ENCODE results near the gene PMPCA. TPM values are rescaled to one million over a fixed set of nuclear protein-coding genes. Genes with fewer than 3 reads are reported as not detected.

Gene PMPCA
- total and polyA plus RNA-seq, 4 donors = 27.0 to 75.6 (median 41.6) TPM

GRCh38 chr9:136421791-136422190, 11.3 kb downstream of the PMPCA start:
- Histone ChIP-seq H3K9me3 (ENCODE audit: control insufficient read depth in 4 of 4, low read length in 3 of 4) (no peaks in the 10 kb centered on the region), H3K27me3 (ENCODE audit: control insufficient read depth in 4 of 4, insufficient read depth in 4 of 4, low read length in 3 of 4) (no peaks in the 10 kb centered on the region), H3K36me3 (ENCODE audit: control insufficient read depth in 4 of 4, insufficient read depth in 3 of 4, low read depth in 1 of 4, low read length in 3 of 4) (peaks cover 18 to 68% (median 40%) of the 10 kb centered on the region in 4 donors), H3K27ac (ENCODE audit: low read depth in 1 of 2, low read length in 2 of 2) (no peak overlapping the region), H3K9ac (ENCODE audit: low read depth in 1 of 2, low read length in 2 of 2) (no peak overlapping the region), H3K4me1 (ENCODE audit: control insufficient read depth in 4 of 4, insufficient read depth in 4 of 4, low read length in 3 of 4) (peaks cover 2 to 13% (median 7%) of the 10 kb centered on the region in 4 donors), H3K4me3 (ENCODE audit: low read depth in 1 of 3, low read length in 3 of 3) (no peak overlapping the region)
- TF ChIP-seq, protein P1, sequence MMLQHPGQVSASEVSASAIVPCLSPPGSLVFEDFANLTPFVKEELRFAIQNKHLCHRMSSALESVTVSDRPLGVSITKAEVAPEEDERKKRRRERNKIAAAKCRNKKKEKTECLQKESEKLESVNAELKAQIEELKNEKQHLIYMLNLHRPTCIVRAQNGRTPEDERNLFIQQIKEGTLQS (IDR thresholded peaks at IDR 0.05) = no peak
- no peak for TF ChIP-seq NR2F2 (IDR thresholded peaks at IDR 0.05)
- TF ChIP-seq TAF1 (conservative IDR thresholded peaks at IDR 0.05) = no peak
- TF ChIP-seq, protein P2, sequence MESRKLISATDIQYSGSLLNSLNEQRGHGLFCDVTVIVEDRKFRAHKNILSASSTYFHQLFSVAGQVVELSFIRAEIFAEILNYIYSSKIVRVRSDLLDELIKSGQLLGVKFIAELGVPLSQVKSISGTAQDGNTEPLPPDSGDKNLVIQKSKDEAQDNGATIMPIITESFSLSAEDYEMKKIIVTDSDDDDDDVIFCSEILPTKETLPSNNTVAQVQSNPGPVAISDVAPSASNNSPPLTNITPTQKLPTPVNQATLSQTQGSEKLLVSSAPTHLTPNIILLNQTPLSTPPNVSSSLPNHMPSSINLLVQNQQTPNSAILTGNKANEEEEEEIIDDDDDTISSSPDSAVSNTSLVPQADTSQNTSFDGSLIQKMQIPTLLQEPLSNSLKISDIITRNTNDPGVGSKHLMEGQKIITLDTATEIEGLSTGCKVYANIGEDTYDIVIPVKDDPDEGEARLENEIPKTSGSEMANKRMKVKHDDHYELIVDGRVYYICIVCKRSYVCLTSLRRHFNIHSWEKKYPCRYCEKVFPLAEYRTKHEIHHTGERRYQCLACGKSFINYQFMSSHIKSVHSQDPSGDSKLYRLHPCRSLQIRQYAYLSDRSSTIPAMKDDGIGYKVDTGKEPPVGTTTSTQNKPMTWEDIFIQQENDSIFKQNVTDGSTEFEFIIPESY (IDR thresholded peaks at IDR 0.05) = no peak
- TF ChIP-seq HNF4G (IDR thresholded peaks at IDR 0.05) = no peak
- TF ChIP-seq, protein P3, sequence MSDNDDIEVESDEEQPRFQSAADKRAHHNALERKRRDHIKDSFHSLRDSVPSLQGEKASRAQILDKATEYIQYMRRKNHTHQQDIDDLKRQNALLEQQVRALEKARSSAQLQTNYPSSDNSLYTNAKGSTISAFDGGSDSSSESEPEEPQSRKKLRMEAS (IDR thresholded peaks at IDR 0.05) = no peak
- no peak for TF ChIP-seq JUND (IDR thresholded peaks at IDR 0.05)
- TF ChIP-seq GABPA (IDR thresholded peaks at IDR 0.05 in 1 of 2, conservative IDR thresholded peaks at IDR 0.05 in 1 of 2) = no peak
- TF ChIP-seq FOXA2 (IDR thresholded peaks at IDR 0.05) = no peak
- no peak for TF ChIP-seq RAD21 (IDR thresholded peaks at IDR 0.05)
- TF ChIP-seq SP1 (IDR thresholded peaks at IDR 0.05) = no peak
- no peak for TF ChIP-seq YY1 (IDR thresholded peaks at IDR 0.05)
- no peak for TF ChIP-seq HNF4A (conservative IDR thresholded peaks at IDR 0.05)
- no peak for TF ChIP-seq FOXA1 (IDR thresholded peaks at IDR 0.05)
- no peak for TF ChIP-seq EGR1 (IDR thresholded peaks at IDR 0.05; ENCODE audit: low read depth in 2 of 2)
- WGBS = 94% methylated on average over 21 of the region's 21 CpGs
- no peak for DNase-seq (ENCODE audit: low spot score)

DNA sequence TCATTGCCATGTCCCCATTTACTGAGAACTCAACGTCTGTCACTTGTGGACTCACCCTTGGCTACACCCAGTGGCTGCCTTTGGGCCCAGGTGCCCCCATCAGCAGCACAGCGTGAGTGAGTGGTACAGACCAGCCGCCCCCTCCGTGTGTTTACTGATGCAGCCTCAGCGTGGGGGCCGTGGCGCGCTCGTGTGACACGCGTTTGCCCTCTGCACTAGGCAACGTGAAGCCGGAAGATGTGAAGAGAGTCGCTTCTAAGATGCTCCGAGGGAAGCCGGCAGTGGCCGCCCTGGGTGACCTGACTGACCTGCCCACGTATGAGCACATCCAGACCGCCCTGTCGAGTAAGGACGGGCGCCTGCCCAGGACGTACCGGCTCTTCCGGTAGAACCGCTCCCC, 12.4 kb downstream of the PMPCA start:
- no peak overlapping the region for H3K4me3 ChIP-seq (ENCODE audit: low read depth in 1 of 3, low read length in 3 of 3)
- WGBS = 97% methylated on average over 26 of the region's 26 CpGs
- no peaks in the 10 kb centered on the region for H3K9me3 ChIP-seq (ENCODE audit: control insufficient read depth in 4 of 4, low read length in 3 of 4)
- no peak overlapping the region for H3K27ac ChIP-seq (ENCODE audit: low read depth in 1 of 2, low read length in 2 of 2)
- no peaks in the 10 kb centered on the region for H3K27me3 ChIP-seq (ENCODE audit: control insufficient read depth in 4 of 4, insufficient read depth in 4 of 4, low read length in 3 of 4)
- H3K36me3 ChIP-seq (ENCODE audit: control insufficient read depth in 4 of 4, insufficient read depth in 3 of 4, low read depth in 1 of 4, low read length in 3 of 4) = peaks cover 18 to 62% (median 37%) of the 10 kb centered on the region in 4 donors
- TF ChIP-seq NR2F2 (IDR thresholded peaks at IDR 0.05) = no peak
- TF ChIP-seq GABPA (IDR thresholded peaks at IDR 0.05 in 1 of 2, conservative IDR thresholded peaks at IDR 0.05 in 1 of 2) = no peak
- TF ChIP-seq FOXA2 (IDR thresholded peaks at IDR 0.05) = no peak
- TF ChIP-seq EGR1 (IDR thresholded peaks at IDR 0.05; ENCODE audit: low read depth in 2 of 2) = no peak
- TF ChIP-seq HNF4G (IDR thresholded peaks at IDR 0.05) = no peak
- no peak for TF ChIP-seq TAF1 (conservative IDR thresholded peaks at IDR 0.05)
- no peak for TF ChIP-seq RAD21 (IDR thresholded peaks at IDR 0.05)
- TF ChIP-seq SP1 (IDR thresholded peaks at IDR 0.05) = no peak
- TF ChIP-seq REST (IDR thresholded peaks at IDR 0.05) = no peak
- TF ChIP-seq YY1 (IDR thresholded peaks at IDR 0.05) = no peak
- TF ChIP-seq, protein P2 (IDR thresholded peaks at IDR 0.05) = no peak
- TF ChIP-seq, protein P1 (IDR thresholded peaks at IDR 0.05) = no peak
- TF ChIP-seq HNF4A (conservative IDR thresholded peaks at IDR 0.05) = no peak
- TF ChIP-seq, protein P3 (IDR thresholded peaks at IDR 0.05) = no peak
- no peak for TF ChIP-seq JUND (IDR thresholded peaks at IDR 0.05)
- no peak for TF ChIP-seq RXRA (IDR thresholded peaks at IDR 0.05)
- TF ChIP-seq FOXA1 (IDR thresholded peaks at IDR 0.05) = no peak
- no peak for TF ChIP-seq CTCF (IDR thresholded peaks at IDR 0.05; ENCODE audit: low read depth, low read length, missing input control)
- no peak overlapping the region for H3K9ac ChIP-seq (ENCODE audit: low read depth in 1 of 2, low read length in 2 of 2)
- no peak for DNase-seq (ENCODE audit: low spot score)
- peaks cover under 1 to 8% (median 5%) of the 10 kb centered on the region in 4 donors for H3K4me1 ChIP-seq (ENCODE audit: control insufficient read depth in 4 of 4, insufficient read depth in 4 of 4, low read length in 3 of 4)

All from liver (tissue), 9 donors.